SK-N-SH treated with all-trans-retinoic acid at 6 μM for 48 hours (cell line): ENCODE data around the gene GOLGA6L6.
"Not testable (repeated sequence)": the region's sequence is repeated elsewhere in the genome, so short reads cannot be mapped to it uniquely, and the experiment has no call there.

Experiments
- CSDC2 ChIP-seq: fragments of 250-450 bp; sonication (Bioruptor Pico); IDR thresholded peaks from 2 replicates; pipeline ENCODE4 v1.5.0; 2020; ENCODE audit warnings: mild to moderate bottlenecking, moderate library complexity
- ISL1 ChIP-seq: fragments of 250-450 bp; sonication (Bioruptor Pico); IDR thresholded peaks from 2 replicates; pipeline ENCODE4 v2.1.2; 2022; ENCODE audit warnings: mild to moderate bottlenecking, moderate library complexity
- OSR1 ChIP-seq: fragments of 250-450 bp; sonication (Bioruptor Pico); IDR thresholded peaks from 2 replicates; pipeline ENCODE4 v1.8.0; 2022; ENCODE audit warnings: moderate library complexity, mild to moderate bottlenecking, inconsistent platforms
- PATZ1 ChIP-seq: fragments of 250-450 bp; sonication (Bioruptor Pico); IDR thresholded peaks from 2 replicates; pipeline ENCODE4 v1.8.0; 2020; ENCODE audit warnings: mild to moderate bottlenecking, moderate library complexity, borderline replicate concordance
- POU6F1 ChIP-seq: fragments of 250-450 bp; sonication (Bioruptor Pico); IDR thresholded peaks from 2 replicates; pipeline ENCODE4 v1.8.0; 2021; ENCODE audit warnings: low read depth, mild to moderate bottlenecking, moderate library complexity, borderline replicate concordance
- RARB ChIP-seq: fragments of 250-450 bp; sonication (Bioruptor Pico); IDR thresholded peaks from 2 replicates; pipeline ENCODE4 v1.8.0; 2021; ENCODE audit warnings: mild to moderate bottlenecking, moderate library complexity
- SNAI2 ChIP-seq: fragments of 250-450 bp; sonication (Bioruptor Pico); IDR thresholded peaks from 2 replicates; pipeline ENCODE4 v1.5.0; 2020; ENCODE audit warnings: mild to moderate bottlenecking, moderate library complexity
- TCF4 ChIP-seq: fragments of 250-450 bp; sonication (Bioruptor Pico); IDR thresholded peaks from 2 replicates; pipeline ENCODE4 v1.8.0; 2021; ENCODE audit warnings: mild to moderate bottlenecking, moderate library complexity, borderline replicate concordance
- ZC3H10 ChIP-seq: fragments of 250-450 bp; sonication (Bioruptor Pico); IDR thresholded peaks from 2 replicates; pipeline ENCODE4 v1.5.1; 2021; ENCODE audit warnings: mild to moderate bottlenecking, moderate library complexity
- ZFP3 ChIP-seq: fragments of 250-450 bp; sonication (Bioruptor Pico); IDR thresholded peaks from 2 replicates; pipeline ENCODE4 v1.5.0; 2020; ENCODE audit warnings: mild to moderate bottlenecking, moderate library complexity
- ZFP30 ChIP-seq: fragments of 450-650 bp; formaldehyde crosslinking; IDR thresholded peaks from 2 replicates; pipeline ENCODE4 v1.5.0; 2022; ENCODE audit warnings: mild to moderate bottlenecking, moderate library complexity
- TF ChIP-seq, protein P1 (sequence below): fragments of 250-450 bp; sonication (Bioruptor Pico); IDR thresholded peaks from 2 replicates; pipeline ENCODE4 v1.5.1; 2021; ENCODE audit warnings: mild to moderate bottlenecking, moderate library complexity

DNA sequence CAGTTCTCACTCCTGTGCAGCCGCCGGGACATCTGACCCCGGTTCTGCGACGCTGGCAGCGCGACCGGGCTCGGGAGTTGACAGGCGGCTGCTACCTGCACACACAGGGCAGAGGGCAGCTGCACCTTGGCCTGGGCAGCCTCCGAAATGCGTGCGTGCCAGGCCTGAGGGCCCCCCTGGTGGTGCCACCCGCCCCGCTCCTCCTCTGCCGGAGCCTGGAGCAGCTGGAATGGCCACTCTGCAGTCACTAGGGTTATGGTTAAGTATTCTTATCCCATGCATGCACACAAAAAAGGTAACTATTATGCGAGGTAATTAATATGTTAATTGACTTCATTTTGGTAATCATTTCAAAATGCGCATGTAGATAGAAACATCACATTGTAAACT, 41.1 kb upstream of the GOLGA6L6 start:
- TF ChIP-seq, protein P1, sequence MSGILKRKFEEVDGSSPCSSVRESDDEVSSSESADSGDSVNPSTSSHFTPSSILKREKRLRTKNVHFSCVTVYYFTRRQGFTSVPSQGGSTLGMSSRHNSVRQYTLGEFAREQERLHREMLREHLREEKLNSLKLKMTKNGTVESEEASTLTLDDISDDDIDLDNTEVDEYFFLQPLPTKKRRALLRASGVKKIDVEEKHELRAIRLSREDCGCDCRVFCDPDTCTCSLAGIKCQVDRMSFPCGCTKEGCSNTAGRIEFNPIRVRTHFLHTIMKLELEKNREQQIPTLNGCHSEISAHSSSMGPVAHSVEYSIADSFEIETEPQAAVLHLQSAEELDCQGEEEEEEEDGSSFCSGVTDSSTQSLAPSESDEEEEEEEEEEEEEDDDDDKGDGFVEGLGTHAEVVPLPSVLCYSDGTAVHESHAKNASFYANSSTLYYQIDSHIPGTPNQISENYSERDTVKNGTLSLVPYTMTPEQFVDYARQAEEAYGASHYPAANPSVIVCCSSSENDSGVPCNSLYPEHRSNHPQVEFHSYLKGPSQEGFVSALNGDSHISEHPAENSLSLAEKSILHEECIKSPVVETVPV (CRISPR knock-in tag), result not testable (repeated sequence)
- not testable (repeated sequence) for TF ChIP-seq CSDC2 (CRISPR knock-in tag); ZFP30 (CRISPR knock-in tag); ISL1 (CRISPR knock-in tag); OSR1 (CRISPR knock-in tag); RARB (CRISPR knock-in tag); ZFP3 (CRISPR knock-in tag); SNAI2 (CRISPR knock-in tag); POU6F1 (CRISPR knock-in tag); PATZ1; TCF4 (CRISPR knock-in tag); ZC3H10 (CRISPR knock-in tag)
